ENCODE data around the gene RBPJ.

RBPJ gene

DNA sequence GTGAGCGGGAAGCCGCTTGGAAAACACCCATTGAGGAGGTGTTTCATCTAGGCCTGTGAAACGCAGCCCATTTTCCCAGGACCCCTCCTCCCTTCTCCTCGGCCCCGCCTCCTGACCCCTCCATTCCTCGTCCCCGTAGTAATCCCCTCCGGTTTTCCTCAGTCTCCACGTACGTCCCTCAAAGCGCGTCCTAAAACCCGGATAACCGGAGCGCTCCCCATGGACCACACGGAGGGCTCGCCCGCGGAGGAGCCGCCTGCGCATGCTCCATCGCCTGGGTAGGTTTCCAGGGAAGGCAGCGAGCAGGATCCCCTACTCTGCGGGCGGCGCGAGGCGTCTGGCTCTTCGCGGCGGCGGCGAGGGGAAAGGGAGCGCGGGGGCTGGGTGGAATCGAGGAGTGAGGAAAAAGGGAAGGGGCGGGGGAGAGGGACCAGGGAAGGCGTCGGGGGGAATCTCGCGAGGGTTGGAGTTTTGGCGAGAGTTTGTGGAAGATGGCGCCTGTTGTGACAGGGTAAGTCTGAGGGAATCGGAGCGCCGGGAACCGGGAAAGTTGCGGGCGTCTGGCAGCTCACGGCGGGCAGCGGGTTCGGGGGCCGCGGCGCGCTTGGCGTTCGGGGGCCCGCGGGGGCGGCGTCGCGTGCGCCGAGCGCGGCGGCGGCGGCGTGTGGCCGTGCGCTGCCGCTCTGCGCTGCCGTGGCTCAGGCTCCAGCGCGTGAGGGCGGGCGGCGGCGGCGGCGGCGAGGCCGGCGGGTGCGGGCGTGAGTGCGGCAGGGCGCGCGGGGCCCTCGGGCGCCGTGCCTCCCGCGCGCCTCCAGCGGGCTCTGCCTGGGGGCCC is at the start of gene RBPJ:
Gene RBPJ, plus strand, starts transcription at position 477 of the 835 bp plus-strand sequence. Its CDS starts 15 bp downstream, at position 492.
- peak; percentile 92 for DNase-seq (ENCODE audit: low read depth)
- TF ChIP-seq, protein P1, sequence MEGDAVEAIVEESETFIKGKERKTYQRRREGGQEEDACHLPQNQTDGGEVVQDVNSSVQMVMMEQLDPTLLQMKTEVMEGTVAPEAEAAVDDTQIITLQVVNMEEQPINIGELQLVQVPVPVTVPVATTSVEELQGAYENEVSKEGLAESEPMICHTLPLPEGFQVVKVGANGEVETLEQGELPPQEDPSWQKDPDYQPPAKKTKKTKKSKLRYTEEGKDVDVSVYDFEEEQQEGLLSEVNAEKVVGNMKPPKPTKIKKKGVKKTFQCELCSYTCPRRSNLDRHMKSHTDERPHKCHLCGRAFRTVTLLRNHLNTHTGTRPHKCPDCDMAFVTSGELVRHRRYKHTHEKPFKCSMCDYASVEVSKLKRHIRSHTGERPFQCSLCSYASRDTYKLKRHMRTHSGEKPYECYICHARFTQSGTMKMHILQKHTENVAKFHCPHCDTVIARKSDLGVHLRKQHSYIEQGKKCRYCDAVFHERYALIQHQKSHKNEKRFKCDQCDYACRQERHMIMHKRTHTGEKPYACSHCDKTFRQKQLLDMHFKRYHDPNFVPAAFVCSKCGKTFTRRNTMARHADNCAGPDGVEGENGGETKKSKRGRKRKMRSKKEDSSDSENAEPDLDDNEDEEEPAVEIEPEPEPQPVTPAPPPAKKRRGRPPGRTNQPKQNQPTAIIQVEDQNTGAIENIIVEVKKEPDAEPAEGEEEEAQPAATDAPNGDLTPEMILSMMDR (IDR thresholded peaks at IDR 0.05; ENCODE audit: control insufficient read depth, insufficient read depth, low read depth, low read length, missing control alignments), result no peak
- peak within 1 kb of the TSS; percentile 94 for H3K4me3 ChIP-seq (ENCODE audit: control insufficient read depth, low read depth, low read length)

DNA sequence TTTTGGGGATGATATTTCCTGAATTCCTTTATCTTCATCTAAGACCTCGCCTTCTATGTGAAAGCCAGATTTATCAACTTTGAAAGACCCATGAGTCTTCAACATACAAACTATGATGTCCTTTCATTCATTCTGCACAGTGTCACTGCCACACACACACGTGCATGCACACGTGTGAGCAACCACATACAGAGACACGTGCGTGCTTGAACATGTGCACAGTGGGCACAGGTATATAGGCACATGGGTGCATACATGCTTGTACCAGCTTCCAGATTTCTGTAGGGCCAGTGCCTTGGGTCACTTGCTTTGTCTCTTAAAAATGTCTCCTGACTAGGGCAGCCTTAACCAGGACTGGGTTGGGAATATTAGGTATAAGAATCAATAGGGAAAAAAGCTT is 49.1 kb upstream of the RBPJ start:
- TF ChIP-seq, protein P1 (IDR thresholded peaks at IDR 0.05; ENCODE audit: control insufficient read depth, insufficient read depth, low read depth, low read length, missing control alignments), result no peak
- no peak overlapping the region for H3K4me3 ChIP-seq (ENCODE audit: control insufficient read depth, low read depth, low read length)
- DNase-seq (ENCODE audit: low read depth), result no peak

DNA sequence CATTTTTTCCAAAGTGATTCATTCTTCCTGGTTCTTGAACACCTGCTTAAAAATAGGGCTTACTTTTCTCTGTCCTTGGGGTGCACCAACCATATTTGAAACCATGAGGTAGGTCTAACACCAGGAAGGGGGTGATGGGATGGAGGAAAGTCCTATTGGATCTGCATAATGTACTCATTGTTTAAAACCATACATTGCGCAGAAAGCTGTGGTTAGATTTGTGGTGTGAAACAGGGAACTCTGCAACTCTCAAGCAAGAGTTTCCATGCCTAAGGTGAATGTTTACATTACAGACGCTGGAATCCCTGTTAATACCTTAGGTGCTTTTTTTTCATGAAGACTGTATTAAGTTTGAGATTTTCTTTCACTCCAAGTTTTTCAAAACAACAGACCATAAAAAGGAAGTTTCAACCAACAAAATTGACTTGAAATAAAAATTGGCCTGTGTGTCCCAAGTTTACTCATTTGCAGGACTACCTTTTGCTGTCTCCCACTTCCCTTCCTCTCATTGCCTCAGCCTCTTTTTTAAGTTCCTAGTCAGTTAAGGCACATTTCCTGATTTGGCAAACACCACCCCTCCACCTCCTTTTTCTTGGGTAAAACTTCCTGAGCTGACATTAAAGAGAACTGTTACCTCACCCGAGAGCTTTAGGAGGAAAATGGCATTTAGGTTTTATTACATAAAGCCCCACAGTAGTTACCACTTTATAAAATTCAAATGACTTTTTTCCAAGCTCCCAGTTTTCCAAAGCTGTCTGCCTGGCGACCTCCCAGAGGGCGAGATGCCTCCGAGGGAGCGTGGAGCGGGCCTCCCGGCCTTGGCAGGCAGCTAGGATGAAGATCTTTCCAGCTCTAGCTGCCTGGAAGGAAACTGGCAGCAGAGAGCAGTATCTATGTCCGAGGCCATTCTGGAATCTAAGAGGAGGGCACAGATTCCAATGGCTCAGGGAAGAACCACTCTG is 47.9 kb upstream of the RBPJ start:
- TF ChIP-seq, protein P1 (IDR thresholded peaks at IDR 0.05; ENCODE audit: control insufficient read depth, insufficient read depth, low read depth, low read length, missing control alignments), result no peak
- DNase-seq (ENCODE audit: low read depth), result no peak
- no peak overlapping the region for H3K4me3 ChIP-seq (ENCODE audit: control insufficient read depth, low read depth, low read length)

DNA sequence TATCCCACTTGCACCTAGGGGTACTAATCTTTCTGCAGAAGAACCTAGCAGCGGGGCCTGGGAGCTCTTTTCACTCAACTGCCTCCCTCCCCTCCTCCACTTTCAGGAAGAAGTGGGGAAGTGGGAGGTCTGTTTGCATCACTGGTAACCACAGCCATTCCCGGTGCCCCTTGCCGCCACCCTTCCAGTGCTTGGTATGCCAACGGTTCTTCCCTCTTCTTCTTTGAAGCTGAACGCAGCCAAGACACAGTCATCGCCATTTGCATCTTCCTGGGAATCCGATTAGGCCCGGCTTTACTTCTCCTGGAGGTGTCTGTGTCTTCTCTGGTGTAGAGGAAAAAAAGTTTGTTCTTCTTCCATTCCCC is 47.2 kb upstream of the RBPJ start:
- no peak for DNase-seq (ENCODE audit: low read depth)
- no peak overlapping the region for H3K4me3 ChIP-seq (ENCODE audit: control insufficient read depth, low read depth, low read length)
- TF ChIP-seq, protein P1 (IDR thresholded peaks at IDR 0.05; ENCODE audit: control insufficient read depth, insufficient read depth, low read depth, low read length, missing control alignments), result no peak

DNA sequence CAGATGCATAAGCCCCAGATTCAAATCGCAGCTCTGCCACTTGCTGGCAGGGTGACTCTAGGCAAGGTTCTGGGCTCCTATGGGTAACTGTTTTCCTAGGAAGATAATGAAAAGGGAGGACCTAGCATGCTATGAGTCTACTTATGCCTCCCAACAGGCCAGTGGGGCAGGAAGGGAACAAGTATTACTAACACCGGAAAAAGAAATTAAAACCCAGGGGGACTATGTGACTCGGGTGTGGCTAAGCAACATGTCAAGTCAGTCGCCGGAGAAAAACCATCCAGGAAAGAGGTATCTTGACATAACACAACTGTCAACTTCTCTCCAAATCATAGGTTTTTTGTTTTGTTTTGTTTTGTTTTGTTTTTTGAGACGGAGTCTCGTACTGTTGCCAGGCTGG is 45.5 kb upstream of the RBPJ start:
- DNase-seq (ENCODE audit: low read depth), result no peak
- no peak overlapping the region for H3K4me3 ChIP-seq (ENCODE audit: control insufficient read depth, low read depth, low read length)
- TF ChIP-seq, protein P1 (IDR thresholded peaks at IDR 0.05; ENCODE audit: control insufficient read depth, insufficient read depth, low read depth, low read length, missing control alignments), result no peak

DNA sequence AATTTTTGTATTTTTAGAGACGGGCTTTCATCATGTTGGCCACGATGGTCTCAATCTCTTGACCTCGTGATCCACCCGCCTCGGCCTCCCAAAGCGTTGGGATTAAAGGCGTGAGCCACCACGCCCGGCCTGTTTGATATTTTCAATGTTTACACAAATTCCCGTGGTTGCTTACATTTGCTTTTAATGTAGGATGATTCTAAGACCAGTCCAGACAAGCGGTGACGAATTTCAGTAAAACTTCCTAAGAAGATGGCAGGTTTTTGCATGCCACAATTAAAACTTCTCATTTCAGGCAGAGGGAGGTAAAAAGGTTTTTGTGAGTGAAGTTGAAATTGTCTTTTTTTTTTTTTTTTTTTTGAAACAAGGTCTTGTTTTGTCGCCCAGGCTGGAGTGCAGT is 41.4 kb upstream of the RBPJ start:
- no peak for DNase-seq (ENCODE audit: low read depth)
- no peak overlapping the region for H3K4me3 ChIP-seq (ENCODE audit: control insufficient read depth, low read depth, low read length)

More for the DNA sequence above, 41.4 kb upstream of the RBPJ start:
- TF ChIP-seq, protein P1 (IDR thresholded peaks at IDR 0.05; ENCODE audit: control insufficient read depth, insufficient read depth, low read depth, low read length, missing control alignments), result no peak
